Measurements from ENCODE around the gene SMARCC2.
"Not testable (repeated sequence)": the region's sequence is repeated elsewhere in the genome, so short reads cannot be mapped to it uniquely, and the experiment has no call there.

The SMARCC2 gene

GRCh38 chr12:56208006-56208405 lies 18.7 kb upstream of the SMARCC2 start:
- DNase-seq (ENCODE audit: low spot score): peak; percentile 77

GRCh38 chr12:56206452-56207166 lies 17.3 kb upstream of the SMARCC2 start:
- no peak for DNase-seq (ENCODE audit: low spot score)

DNA sequence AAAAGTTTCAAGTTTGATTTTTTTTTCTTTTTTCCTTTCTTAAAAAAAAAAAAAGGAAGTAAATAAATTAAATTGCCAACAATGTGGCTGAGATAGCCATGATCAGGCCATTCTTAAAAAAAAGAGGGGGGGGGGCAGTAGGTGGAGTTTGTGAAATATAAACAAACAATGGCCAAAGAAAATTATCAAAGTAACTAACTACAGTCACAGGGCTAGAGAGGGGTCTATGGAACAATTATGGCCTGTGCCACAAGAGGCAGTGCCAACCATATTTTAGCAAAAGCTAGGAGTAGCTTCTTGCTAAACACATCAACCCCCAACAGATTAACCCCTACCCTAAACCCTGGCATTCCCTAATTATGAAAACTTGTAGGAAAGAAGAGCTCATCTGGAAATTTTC lies 16.2 kb upstream of the SMARCC2 start:
- no peak for DNase-seq (ENCODE audit: low spot score)

- no peak for DNase-seq (ENCODE audit: low spot score)
Measured at GRCh38 chr12:56204275-56204674, 15.0 kb upstream of the SMARCC2 start.

DNA sequence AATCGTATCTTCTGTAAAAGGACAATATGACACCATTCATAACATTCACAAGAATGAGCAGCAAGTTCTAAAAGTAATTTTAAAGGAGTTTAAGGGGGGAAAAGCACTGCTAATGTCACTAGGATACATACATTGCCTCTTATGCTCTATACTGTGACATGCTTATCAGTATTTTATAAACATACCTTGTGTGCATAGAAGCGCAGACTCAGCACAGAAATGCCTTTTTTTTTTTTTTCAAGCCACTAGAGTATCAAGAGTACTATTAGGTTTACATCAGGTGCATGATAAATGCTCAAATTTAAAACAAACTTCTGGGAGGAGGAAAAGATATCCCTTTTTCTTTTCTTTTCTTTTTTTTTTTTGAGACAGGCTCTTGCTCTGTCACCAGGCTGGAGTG lies 13.6 kb upstream of the SMARCC2 start:
- no peak for DNase-seq (ENCODE audit: low spot score)

DNA sequence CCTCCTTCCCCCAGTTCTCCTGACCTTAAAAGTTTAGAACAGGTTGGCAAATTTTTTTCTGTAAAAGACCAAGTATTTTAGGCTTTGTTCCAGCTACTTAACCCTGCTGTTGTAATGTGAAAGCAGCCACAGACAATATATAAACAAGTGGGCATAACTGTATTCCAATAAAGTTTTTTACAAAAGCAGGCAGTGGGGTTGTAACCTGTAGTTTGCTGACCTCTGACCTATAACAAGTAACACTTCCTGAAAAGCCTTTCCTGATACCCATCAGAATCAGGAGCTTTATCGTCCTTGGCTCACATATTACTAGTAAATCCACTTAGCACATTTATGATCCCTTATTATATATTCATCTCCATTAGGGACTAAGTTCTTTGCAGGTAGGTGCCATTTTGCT lies 13.1 kb upstream of the SMARCC2 start:
- DNase-seq (ENCODE audit: low spot score): no peak

GRCh38 chr12:56198836-56199235 lies 9.6 kb upstream of the SMARCC2 start:
- no peak for DNase-seq (ENCODE audit: low spot score)

- no peak for DNase-seq (ENCODE audit: low spot score)
Measured at GRCh38 chr12:56197921-56198635, 8.8 kb upstream of the SMARCC2 start.

- DNase-seq (ENCODE audit: low spot score): not testable (repeated sequence)
Measured at GRCh38 chr12:56196818-56197550, 7.7 kb upstream of the SMARCC2 start.

DNA sequence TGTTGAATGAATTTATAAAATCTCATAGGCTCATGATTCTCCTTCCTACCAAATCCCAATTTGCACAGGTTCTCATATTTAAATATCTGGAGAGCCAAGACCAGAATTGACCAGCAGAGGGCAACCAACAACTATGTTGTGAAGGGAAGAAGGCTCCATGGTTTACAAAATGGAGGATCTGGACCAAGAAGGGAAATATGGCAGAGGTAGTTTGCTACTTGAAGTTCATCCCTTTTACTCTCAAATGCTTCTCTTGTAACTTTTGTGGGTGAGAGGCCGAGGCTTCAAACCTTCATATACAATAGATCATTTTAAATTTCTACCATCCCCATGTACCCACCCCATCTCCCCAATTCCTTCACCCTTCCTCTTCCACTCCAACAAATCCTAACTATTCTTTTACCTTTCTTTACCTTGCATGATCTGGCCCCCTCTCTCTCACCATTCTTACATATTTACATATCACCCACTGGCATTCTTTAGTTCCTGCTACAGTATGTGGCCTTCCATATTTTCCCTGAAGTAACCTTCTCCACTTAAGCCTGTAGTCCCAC lies 3.8 kb upstream of the SMARCC2 start:
- peak; percentile 74 for DNase-seq (ENCODE audit: low spot score)

GRCh38 chr12:56192582-56192981 lies 3.3 kb upstream of the SMARCC2 start:
- DNase-seq (ENCODE audit: low spot score): no peak

GRCh38 chr12:56190695-56191155 lies 1.4 kb upstream of the SMARCC2 start:
- no peak for DNase-seq (ENCODE audit: low spot score)

- peak; percentile 63 for DNase-seq (ENCODE audit: low spot score)
Measured at GRCh38 chr12:56189918-56190694, 823 bp upstream of the SMARCC2 start.

GRCh38 chr12:56188778-56189098 lies 545 bp downstream of the SMARCC2 start:
- DNase-seq (ENCODE audit: low spot score): no peak

GRCh38 chr12:56188131-56188777 lies 1.0 kb downstream of the SMARCC2 start:
- no peak for DNase-seq (ENCODE audit: low spot score)

GRCh38 chr12:56186957-56187356 lies 2.3 kb downstream of the SMARCC2 start:
- no peak for DNase-seq (ENCODE audit: low spot score)

DNA sequence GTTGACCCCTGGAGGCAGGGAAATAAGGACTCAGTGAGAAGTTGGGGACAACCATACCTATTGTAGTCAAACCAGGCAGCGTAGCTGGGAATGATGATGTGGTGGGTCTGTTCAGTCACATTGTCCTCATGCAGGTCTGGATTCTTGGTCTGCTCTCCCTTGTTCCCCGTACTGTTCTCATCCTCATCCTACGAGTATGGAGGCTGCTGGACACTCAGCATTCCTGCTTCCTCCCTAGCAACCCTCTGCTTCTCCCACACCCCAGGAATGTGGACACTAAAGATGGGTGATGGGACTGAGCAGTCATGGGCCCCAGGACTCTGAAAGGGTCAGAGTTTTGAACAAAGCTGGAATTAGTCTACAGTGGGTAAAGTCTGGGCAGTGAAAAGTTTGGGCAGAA lies 10.9 kb downstream of the SMARCC2 start:
- no peak for DNase-seq (ENCODE audit: low spot score)

DNA sequence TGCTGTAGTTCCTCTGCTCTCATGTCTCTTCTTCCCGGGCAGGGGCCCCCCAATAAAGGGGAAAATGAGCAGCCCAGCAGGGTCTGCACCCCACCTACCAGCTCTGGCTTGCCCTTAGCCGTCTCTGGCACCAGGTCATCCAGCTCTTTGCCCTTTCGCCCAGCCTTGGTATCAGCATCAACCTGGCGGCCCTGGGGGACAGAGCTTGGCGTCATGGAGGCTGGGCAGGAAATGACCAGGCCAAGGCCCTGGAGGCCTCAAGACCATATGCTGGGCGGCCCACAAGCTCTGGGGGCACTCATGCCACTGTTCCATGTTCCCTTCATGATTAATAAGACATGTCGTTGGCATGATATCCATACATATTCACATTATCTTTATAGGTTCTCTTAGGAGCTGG lies 16.4 kb downstream of the SMARCC2 start:
- DNase-seq (ENCODE audit: low spot score): no peak

- DNase-seq (ENCODE audit: low spot score): no peak
Measured at GRCh38 chr12:56169229-56169759, 20.0 kb downstream of the SMARCC2 start.

DNA sequence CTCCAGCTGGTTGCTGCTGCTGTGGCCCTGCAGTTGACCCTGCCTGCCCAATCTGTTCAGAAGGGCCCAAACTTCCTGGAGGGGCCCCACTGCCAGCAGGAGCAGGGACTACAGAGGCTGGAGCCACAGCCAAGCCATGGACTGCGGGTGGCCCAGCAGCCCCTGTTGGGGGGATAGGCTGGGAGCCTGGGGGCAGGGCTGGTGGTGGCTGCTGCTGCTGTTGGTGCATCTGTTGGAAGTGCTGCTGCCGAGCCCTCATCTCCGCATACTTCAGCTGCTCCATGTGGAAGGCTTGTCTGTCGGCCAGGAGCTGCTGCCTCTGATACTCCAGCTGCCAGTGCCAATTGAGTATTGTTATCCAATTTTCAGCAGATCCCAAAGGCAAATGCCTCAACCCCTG lies 23.9 kb downstream of the SMARCC2 start:
- no peak for DNase-seq (ENCODE audit: low spot score)

GRCh38 chr12:56164345-56164729 lies 24.9 kb downstream of the SMARCC2 start:
- DNase-seq (ENCODE audit: low spot score): no peak

All from germinal center (tissue), 1 donor.